Measurements from ENCODE around the gene ATXN7L1.

DNA sequence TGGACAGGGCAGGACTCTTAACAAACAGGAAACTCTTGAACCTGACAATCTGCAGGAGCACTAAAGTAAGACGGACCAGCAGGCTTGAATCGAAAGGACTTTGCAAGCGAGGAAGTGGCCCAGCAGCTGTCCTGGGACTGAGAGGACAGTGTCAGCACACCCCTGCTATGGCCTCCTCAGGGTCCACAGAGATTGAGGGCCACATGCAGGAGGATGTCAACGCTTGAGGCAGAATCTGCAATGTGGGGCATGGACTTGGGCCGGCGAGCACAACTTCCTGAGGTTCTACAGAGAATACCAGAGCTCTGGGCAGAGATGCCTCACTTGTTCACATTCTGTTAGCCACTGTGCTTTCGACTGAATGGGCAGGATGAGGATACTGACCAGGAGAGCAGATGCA, 210.7 kb downstream of the ATXN7L1 start:
- TF ChIP-seq POLR2A (IDR thresholded peaks at IDR 0.05), result no peak
- TF ChIP-seq, protein P1, sequence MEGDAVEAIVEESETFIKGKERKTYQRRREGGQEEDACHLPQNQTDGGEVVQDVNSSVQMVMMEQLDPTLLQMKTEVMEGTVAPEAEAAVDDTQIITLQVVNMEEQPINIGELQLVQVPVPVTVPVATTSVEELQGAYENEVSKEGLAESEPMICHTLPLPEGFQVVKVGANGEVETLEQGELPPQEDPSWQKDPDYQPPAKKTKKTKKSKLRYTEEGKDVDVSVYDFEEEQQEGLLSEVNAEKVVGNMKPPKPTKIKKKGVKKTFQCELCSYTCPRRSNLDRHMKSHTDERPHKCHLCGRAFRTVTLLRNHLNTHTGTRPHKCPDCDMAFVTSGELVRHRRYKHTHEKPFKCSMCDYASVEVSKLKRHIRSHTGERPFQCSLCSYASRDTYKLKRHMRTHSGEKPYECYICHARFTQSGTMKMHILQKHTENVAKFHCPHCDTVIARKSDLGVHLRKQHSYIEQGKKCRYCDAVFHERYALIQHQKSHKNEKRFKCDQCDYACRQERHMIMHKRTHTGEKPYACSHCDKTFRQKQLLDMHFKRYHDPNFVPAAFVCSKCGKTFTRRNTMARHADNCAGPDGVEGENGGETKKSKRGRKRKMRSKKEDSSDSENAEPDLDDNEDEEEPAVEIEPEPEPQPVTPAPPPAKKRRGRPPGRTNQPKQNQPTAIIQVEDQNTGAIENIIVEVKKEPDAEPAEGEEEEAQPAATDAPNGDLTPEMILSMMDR (IDR thresholded peaks at IDR 0.05), result no peak
